Muscle layer of duodenum (tissue), 2 donors: ENCODE data around the gene HINT2.

Source experiments
- H3K27ac ChIP-seq: one replicate; pipeline ENCODE4 v1.7.0; 2013; ENCODE audit warnings: mild to moderate bottlenecking, low read length
- H3K27me3 ChIP-seq: one replicate; pipeline ENCODE4 v1.7.0; 2013; ENCODE audit warnings: low read depth, mild to moderate bottlenecking, control low read depth, low read length
- H3K36me3 ChIP-seq, 2 donors: one replicate each; pipeline ENCODE4 v1.7.0; 2013; ENCODE audit warnings: low read length in 2 of 2, control low read depth in 1 of 2, mild to moderate bottlenecking in 1 of 2; ENCODE audit not compliant: insufficient read depth in 2 of 2, control insufficient read depth in 1 of 2
- H3K4me1 ChIP-seq, 2 donors: one replicate each; pipeline ENCODE4 v1.7.0; 2013; ENCODE audit warnings: low read length in 2 of 2, mild to moderate bottlenecking in 2 of 2, control low read depth in 1 of 2, moderate library complexity in 1 of 2; ENCODE audit not compliant: insufficient read depth in 2 of 2, control insufficient read depth in 1 of 2
- H3K4me3 ChIP-seq, 2 donors: one replicate each; pipeline ENCODE4 v1.7.0; 2013; ENCODE audit warnings: low read length in 2 of 2, low read depth in 1 of 2, mild to moderate bottlenecking in 1 of 2
- H3K9me3 ChIP-seq, 2 donors: one replicate each; pipeline ENCODE4 v1.7.0; 2013; ENCODE audit warnings: low read length in 2 of 2, control low read depth in 1 of 2, mild to moderate bottlenecking in 1 of 2; ENCODE audit not compliant: control insufficient read depth in 1 of 2
- donor health status: healthy.

HINT2 gene

GRCh38 chr9:35826071-35826701 is 11.3 kb upstream of the HINT2 start:
- H3K36me3 ChIP-seq: no peaks in the 10 kb centered on the region
- peaks cover 16 to 25% of the 10 kb centered on the region in 2 donors for H3K4me1 ChIP-seq
- no peak overlapping the region for H3K27ac ChIP-seq
- H3K9me3 ChIP-seq: no peaks in the 10 kb centered on the region
- peak overlapping the region in 1 of 2 donors; percentile 23 for H3K4me3 ChIP-seq
- H3K27me3 ChIP-seq: no peaks in the 10 kb centered on the region

- Histone ChIP-seq H3K27me3 (no peaks in the 10 kb centered on the region), H3K36me3 (no peaks in the 10 kb centered on the region), H3K4me1 (peaks cover 4% of the 10 kb centered on the region in 2 donors), H3K9me3 (no peaks in the 10 kb centered on the region), H3K4me3 (no peak overlapping the region), H3K27ac (no peak overlapping the region)
Observed at GRCh38 chr9:35822926-35823325, 8.1 kb upstream of the HINT2 start.

- Histone ChIP-seq H3K4me1 (no peaks in the 10 kb centered on the region), H3K4me3 (no peak overlapping the region), H3K36me3 (no peaks in the 10 kb centered on the region), H3K9me3 (no peaks in the 10 kb centered on the region), H3K27ac (no peak overlapping the region), H3K27me3 (no peaks in the 10 kb centered on the region)
Observed at GRCh38 chr9:35820076-35820475, 5.2 kb upstream of the HINT2 start.

DNA sequence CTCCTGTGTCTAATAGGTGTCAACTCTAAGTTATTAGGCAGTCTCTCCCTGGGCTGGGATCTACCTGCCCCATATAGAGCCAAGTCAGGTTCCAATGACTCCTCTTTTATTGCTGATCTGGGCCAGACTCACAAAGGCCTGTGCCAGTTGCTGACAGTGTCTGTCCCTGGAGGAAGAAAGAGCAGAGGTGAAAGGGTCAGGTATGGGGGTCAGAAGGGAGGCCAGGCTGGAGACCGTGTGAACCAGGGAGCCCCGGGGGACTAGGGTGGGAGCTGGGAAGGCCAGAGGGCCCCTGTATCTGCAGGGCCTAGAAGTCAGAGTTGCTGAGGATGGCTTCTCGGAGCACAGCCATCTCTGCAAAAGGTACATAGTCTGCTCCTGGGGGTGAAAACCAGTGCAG is 3.5 kb upstream of the HINT2 start:
- Histone ChIP-seq H3K27ac (no peak overlapping the region), H3K27me3 (no peaks in the 10 kb centered on the region), H3K36me3 (no peaks in the 10 kb centered on the region), H3K4me3 (no peak overlapping the region), H3K4me1 (peaks cover 8 to 14% of the 10 kb centered on the region in 2 donors), H3K9me3 (no peaks in the 10 kb centered on the region)

- Histone ChIP-seq H3K36me3 (no peaks in the 10 kb centered on the region), H3K4me3 (no peak overlapping the region), H3K9me3 (no peaks in the 10 kb centered on the region), H3K27ac (no peak overlapping the region), H3K27me3 (no peaks in the 10 kb centered on the region), H3K4me1 (peaks cover 17 to 29% of the 10 kb centered on the region in 2 donors)
Observed at GRCh38 chr9:35816708-35817107, 1.9 kb upstream of the HINT2 start.

- H3K27ac ChIP-seq: peak overlapping the region; percentile 92
- H3K4me3 ChIP-seq: peak overlapping the region; percentile 86 to 89
- H3K9me3 ChIP-seq: no peaks in the 10 kb centered on the region
- no peaks in the 10 kb centered on the region for H3K27me3 ChIP-seq
- H3K4me1 ChIP-seq: peaks cover 19 to 38% of the 10 kb centered on the region in 2 donors
- H3K36me3 ChIP-seq: peaks cover 0 to 3% of the 10 kb centered on the region in 2 donors
Observed at GRCh38 chr9:35814106-35814840, 569 bp downstream of the HINT2 start.

DNA sequence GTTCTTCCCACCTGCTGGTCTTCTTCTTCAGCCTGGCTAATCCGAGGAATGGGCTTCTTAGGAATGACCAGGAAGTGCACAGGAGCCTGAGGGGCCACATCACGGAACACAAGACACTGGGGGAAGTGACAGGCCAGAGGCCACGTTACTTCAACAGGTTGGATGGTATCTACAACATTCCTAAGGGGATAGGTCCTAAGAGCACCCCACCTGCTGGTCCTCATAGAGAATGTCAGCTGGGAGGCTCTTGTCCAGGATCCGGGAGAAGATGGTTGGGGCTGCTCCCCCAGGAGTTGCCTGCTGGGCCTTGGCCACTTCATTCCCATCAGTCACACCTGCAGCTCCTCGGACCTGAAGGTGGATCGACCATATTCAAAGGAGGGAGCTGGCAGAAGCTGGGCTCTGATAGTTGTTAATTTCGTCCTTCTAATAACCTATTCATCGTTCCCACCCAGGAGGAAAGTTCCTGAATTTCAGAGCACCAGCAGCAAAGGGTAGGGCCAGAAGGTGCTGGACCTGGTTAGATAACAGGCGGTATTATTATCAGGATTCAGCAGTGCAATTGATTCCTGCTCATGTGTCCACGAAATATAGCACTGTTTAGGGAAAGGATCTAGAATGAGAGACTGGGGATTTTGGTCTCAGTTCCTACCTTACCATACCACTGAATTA is 1.3 kb downstream of the HINT2 start:
- no peaks in the 10 kb centered on the region for H3K9me3 ChIP-seq
- peaks cover 19 to 38% of the 10 kb centered on the region in 2 donors for H3K4me1 ChIP-seq
- peak overlapping the region; percentile 92 for H3K27ac ChIP-seq
- H3K36me3 ChIP-seq: peaks cover 4 to 10% of the 10 kb centered on the region in 2 donors
- peak overlapping the region; percentile 17 to 86 for H3K4me3 ChIP-seq
- H3K27me3 ChIP-seq: no peaks in the 10 kb centered on the region

GRCh38 chr9:35812025-35812602 is 2.7 kb downstream of the HINT2 start, which contains the start of gene SPAG8:
TSS of gene SPAG8 (minus strand) at chr9:35812262. CDS start at chr9:35812147, 115 bp downstream.
- peak within 1 kb of the TSS; percentile 86 for H3K27ac ChIP-seq

DNA sequence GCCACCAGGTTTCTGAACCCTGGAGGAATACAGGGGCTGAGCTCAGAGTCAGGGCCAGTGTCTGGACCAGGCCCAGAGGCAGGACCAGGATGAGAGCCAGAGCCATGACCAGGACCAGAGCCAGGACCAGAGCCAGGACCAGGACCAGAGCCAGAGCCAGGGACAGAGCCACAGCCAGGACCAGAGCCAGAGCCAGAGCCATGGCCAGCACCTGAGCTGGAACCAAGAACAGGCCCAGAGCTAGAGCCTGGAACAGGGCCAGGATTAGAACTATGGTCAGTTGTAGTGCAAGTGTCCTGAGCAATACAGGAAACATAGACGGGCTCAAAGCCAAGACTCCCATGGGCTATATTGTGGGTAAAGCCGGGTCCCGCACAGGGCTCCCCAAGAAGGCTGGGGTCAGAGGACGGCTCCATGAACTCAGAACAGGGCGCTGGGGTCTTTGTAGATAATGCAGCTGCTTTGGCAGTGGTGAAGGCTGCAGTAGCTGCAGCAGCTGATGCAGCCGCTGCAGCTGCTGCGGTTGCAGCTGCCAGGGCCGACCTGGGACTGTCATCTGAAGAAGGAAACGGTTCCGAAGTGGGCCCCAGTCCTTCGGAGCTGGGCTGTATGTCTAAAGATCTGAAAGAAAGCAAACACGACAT is 3.3 kb downstream of the HINT2 start:
- H3K27me3 ChIP-seq: no peaks in the 10 kb centered on the region
- H3K4me3 ChIP-seq: peak overlapping the region; percentile 84 to 91
- H3K36me3 ChIP-seq: peaks cover 4 to 26% of the 10 kb centered on the region in 2 donors
- no peaks in the 10 kb centered on the region for H3K9me3 ChIP-seq
- peak overlapping the region; percentile 50 for H3K27ac ChIP-seq
- peaks cover 19 to 38% of the 10 kb centered on the region in 2 donors for H3K4me1 ChIP-seq

More at GRCh38 chr9:35812025-35812602, 2.7 kb downstream of the HINT2 start, which contains the start of gene SPAG8:
- Histone ChIP-seq H3K36me3 (peaks cover 4 to 25% of the 10 kb centered on the region in 2 donors), H3K4me1 (peaks cover 19 to 38% of the 10 kb centered on the region in 2 donors), H3K9me3 (no peaks in the 10 kb centered on the region), H3K4me3 (peak within 1 kb of the TSS; percentile 84 to 91), H3K27me3 (no peaks in the 10 kb centered on the region)

- H3K27ac ChIP-seq: no peak overlapping the region
- no peaks in the 10 kb centered on the region for H3K9me3 ChIP-seq
- peaks cover 16 to 39% of the 10 kb centered on the region in 2 donors for H3K36me3 ChIP-seq
- no peak overlapping the region for H3K4me3 ChIP-seq
- peaks cover 19 to 38% of the 10 kb centered on the region in 2 donors for H3K4me1 ChIP-seq
- H3K27me3 ChIP-seq: no peaks in the 10 kb centered on the region
Observed at GRCh38 chr9:35810122-35810521, 4.7 kb downstream of the HINT2 start.
